Heart right ventricle (tissue), 16 donors: ENCODE measurements around the gene CCDC40. TPM values are rescaled to one million over a fixed set of nuclear protein-coding genes. Genes with fewer than 3 reads are reported as not detected.

Source experiments
- ATAC-seq, 8 donors: fragments of 200-7000 bp; cut with Tn5 transposase; one replicate each; pipeline ENCODE4 v1.9.1; 2020; ENCODE audit warnings: mild to moderate bottlenecking in 8 of 8, moderate library complexity in 8 of 8, moderate number of reproducible peaks in 1 of 8
- DNase-seq, 2 donors: peaks; one replicate each; pipeline ENCODE4 v3.0.0-alpha.2; 2020
- H3K27ac ChIP-seq, 10 donors: fragments of 200-600 bp; sonication (generic) in 2 of 10; one replicate each; pipeline versions ENCODE4 v1.5.0 to v1.8.0; 2020 to 2022; ENCODE audit warnings: mild to moderate bottlenecking in 3 of 10
- H3K27me3 ChIP-seq, 7 donors: fragments of 200-600 bp; one replicate each; pipeline ENCODE4 v1.8.0; 2021 to 2022; ENCODE audit warnings: mild to moderate bottlenecking in 2 of 7
- H3K36me3 ChIP-seq, 9 donors: fragments of 200-600 bp; sonication (generic) in 1 of 9; one replicate each; pipeline versions ENCODE4 v1.5.0 to v1.8.0; 2020 to 2022; ENCODE audit warnings: mild to moderate bottlenecking in 2 of 9
- H3K4me1 ChIP-seq, 9 donors: fragments of 200-600 bp; sonication (generic) in 1 of 9; one replicate each; pipeline versions ENCODE4 v1.5.0 to v1.8.0; 2020 to 2022; ENCODE audit warnings: mild to moderate bottlenecking in 4 of 9
- H3K4me3 ChIP-seq, 10 donors: fragments of 200-600 bp; sonication (generic) in 2 of 10; one replicate each; pipeline versions ENCODE4 v1.5.0 to v1.8.0; 2020 to 2022; ENCODE audit warnings: mild to moderate bottlenecking in 7 of 10, moderate library complexity in 2 of 10
- H3K9me3 ChIP-seq, 11 donors: fragments of 200-600 bp in 10 of 11; sonication (generic) in 2 of 11; one replicate each; pipeline versions ENCODE4 v1.5.0 to v1.8.0; 2013 to 2022; ENCODE audit warnings: mild to moderate bottlenecking in 2 of 11, control low read depth in 1 of 11, moderate library complexity in 1 of 11
- WGBS, 2 donors: extraction: QIAGEN DNeasy Blood & Tissue Kit; methylation state at CpG; one replicate each; pipeline ENCODE4 v1.1.7; 2013; ENCODE audit warnings: inconsistent platforms in 1 of 2; 5-methylcytosine and 5-hydroxymethylcytosine counted together
- intact Hi-C, 10 donors: fragments of 100-400 bp; cut with DNase I; formaldehyde crosslinking; loops; one replicate each; pipeline versions ENCODE4 v1.11.1 to v1.14.2; 2022
- polyA plus RNA-seq, 2 donors: library from polyadenylated mRNA; stranded (reverse); fragments of 200-250 nt; gene quantifications; one replicate each; pipeline ENCODE4 v1.2.3, GENCODE V29; 2013
- total RNA-seq, 10 donors: library from RNA; stranded (reverse); fragmentation: NEBNext Ultra II Directional in 3 of 10; extraction: Animal tissue kit (Norgen Biotek cat#: 25700) in 3 of 10; gene quantifications; one replicate each; pipeline versions ENCODE4 v1.2.1 to v1.2.4, GENCODE V29; 2021 to 2023
- TF ChIP-seq, protein P1 (sequence below), 9 donors: fragments of 200-600 bp; sonication (generic) in 2 of 9; IDR thresholded peaks; one replicate each; pipeline versions ENCODE4 v1.5.0 to v1.8.0; 2021 to 2022; ENCODE audit warnings: antibody characterized with exemption in 9 of 9, mild to moderate bottlenecking in 5 of 9, moderate library complexity in 1 of 9
- donor health status: Arrhythmogenic right ventricular cardiomyopathy.
- donor health status: ischemic (EF 13 %, LVEDD 7.1; RV severe dilation, severe dysfunction).
- donor health status: healthy with polysubstance abuse.
- donor health status: DM: no; HTN: yes; CAD: no.
- donor health status: DM: no; HTN: no; CAD: no.
- donor health status: ischemic (EF 25% LVEDD 6.9; RV normal size, moderate dysfunction).
- donor health status: ischemic (EF 25% LVEDD 5.7; RV mildly dilated, moderate dysfunction).
- donor health status: healthy.
- donor health status: DM: yes; HTN: yes; CAD: no.
- donor health status: Ischemic cardiomyopathy.
- donor health status: ischemic (EF 35%, LVEDD 5.7; RV mildly dilated, moderate dysfunction).
- donor health status: nonischemic (EF 11% LVEDD 7.7; RV severe dilation, severe dysfunction).
- donor health status: DM: yes; HTN: yes; CAD: no.
- donor health status: PGD.
- donor health status: ischemic (EF 29% LVEDD 5.4; RV normal size, mild dysfunction).
- donor health status: nonischemic (EF 23%, LVEDD 6.1; RV moderate dilation, normal function).

CCDC40 gene
- total and polyA plus RNA-seq, 12 donors = 2.0 to 8.9 (median 6.6) TPM

DNA sequence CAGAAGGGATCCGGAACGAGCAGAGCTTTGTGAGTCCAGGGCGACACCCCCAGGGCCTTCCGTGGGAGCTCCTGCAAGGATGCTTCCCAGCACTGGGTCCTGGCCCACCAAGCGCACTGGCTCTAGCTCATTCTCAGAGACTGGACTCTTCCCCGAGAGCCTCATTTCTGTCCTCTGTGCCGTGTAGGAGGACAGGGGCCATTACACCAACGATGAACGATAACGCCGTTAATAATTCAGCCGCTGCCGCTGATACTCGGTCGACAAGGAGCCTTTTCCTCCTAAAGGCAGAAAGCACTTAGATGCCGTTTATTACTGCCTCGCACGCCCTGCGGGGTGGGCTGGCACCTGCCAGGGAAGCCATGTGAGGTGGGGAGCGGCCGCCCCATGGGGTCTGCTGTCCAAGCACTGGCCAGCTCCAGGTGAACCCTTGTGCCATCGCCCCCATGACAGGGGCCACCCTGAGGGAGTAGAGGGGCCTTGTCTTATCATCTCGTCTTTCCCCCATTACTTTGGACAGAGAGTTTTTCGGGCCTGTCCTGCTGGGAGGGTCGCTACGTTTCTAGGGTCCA, 34.3 kb upstream of the CCDC40 start:
- no peak overlapping the region for H3K4me3 ChIP-seq
- intact Hi-C loops = no loop called here
- H3K4me1 ChIP-seq = peaks cover 0 to 15% (median 8%) of the 10 kb centered on the region in 9 donors
- no peaks in the 10 kb centered on the region for H3K27me3 ChIP-seq
- peaks cover 0 to 8% (median 0%) of the 10 kb centered on the region in 9 donors for H3K36me3 ChIP-seq
- no peak overlapping the region for H3K27ac ChIP-seq
- no peak for ATAC-seq
- TF ChIP-seq, protein P1, sequence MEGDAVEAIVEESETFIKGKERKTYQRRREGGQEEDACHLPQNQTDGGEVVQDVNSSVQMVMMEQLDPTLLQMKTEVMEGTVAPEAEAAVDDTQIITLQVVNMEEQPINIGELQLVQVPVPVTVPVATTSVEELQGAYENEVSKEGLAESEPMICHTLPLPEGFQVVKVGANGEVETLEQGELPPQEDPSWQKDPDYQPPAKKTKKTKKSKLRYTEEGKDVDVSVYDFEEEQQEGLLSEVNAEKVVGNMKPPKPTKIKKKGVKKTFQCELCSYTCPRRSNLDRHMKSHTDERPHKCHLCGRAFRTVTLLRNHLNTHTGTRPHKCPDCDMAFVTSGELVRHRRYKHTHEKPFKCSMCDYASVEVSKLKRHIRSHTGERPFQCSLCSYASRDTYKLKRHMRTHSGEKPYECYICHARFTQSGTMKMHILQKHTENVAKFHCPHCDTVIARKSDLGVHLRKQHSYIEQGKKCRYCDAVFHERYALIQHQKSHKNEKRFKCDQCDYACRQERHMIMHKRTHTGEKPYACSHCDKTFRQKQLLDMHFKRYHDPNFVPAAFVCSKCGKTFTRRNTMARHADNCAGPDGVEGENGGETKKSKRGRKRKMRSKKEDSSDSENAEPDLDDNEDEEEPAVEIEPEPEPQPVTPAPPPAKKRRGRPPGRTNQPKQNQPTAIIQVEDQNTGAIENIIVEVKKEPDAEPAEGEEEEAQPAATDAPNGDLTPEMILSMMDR (IDR thresholded peaks at IDR 0.05) = no peak
- no peaks in the 10 kb centered on the region for H3K9me3 ChIP-seq
- 94 to 96% methylated on average over 26 of the region's 26 CpGs for WGBS, 2 donors
- DNase-seq = no peak

DNA sequence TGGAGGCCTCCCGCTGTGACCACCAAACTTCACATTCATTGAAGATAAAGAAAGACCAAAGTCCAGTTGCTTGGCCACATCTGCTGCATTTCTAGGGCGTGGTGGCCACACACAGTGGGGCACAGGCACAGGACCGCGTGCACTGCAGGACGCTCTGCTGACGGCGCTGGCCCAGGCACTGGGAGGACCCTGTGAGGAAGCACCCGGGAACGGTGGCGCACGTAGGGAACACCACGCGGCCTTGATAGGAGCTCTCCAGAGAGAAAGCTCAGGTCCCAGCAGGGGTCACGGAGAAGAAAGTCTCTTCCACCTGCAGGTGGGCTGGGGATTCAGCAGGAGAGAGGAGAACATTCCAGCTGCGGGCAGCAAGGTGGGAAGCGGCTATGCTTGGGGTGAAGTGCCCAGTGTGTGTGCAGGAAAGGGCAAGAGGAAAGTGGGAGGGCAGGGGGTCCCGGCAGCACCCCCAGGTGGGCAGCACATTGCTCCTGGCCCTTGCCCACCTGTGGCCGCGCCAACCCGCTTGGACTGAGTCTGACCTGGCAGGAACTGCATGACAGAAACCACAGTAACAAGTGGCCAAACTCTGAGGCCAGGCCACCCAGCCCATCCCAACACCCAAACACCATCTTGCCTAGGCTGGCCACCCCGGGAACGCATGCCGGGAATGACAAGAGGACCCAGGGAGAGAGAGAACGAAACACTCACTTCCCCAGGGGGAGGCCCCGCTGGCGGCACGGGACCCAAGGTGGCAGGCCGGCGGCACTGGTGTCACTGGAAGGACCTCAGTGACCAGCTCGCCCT, 33.6 kb upstream of the CCDC40 start:
- TF ChIP-seq, protein P1 (IDR thresholded peaks at IDR 0.05) = no peak
- peaks cover 0 to 8% (median 0%) of the 10 kb centered on the region in 9 donors for H3K36me3 ChIP-seq
- H3K9me3 ChIP-seq = no peaks in the 10 kb centered on the region
- no peak for DNase-seq
- peaks cover 0 to 15% (median 8%) of the 10 kb centered on the region in 9 donors for H3K4me1 ChIP-seq
- no peaks in the 10 kb centered on the region for H3K27me3 ChIP-seq
- WGBS, 2 donors = 94 to 95% methylated on average over 30 of the region's 30 CpGs
- no peak overlapping the region for H3K27ac ChIP-seq
- intact Hi-C loops = no loop called here
- ATAC-seq = no peak
- H3K4me3 ChIP-seq = no peak overlapping the region

DNA sequence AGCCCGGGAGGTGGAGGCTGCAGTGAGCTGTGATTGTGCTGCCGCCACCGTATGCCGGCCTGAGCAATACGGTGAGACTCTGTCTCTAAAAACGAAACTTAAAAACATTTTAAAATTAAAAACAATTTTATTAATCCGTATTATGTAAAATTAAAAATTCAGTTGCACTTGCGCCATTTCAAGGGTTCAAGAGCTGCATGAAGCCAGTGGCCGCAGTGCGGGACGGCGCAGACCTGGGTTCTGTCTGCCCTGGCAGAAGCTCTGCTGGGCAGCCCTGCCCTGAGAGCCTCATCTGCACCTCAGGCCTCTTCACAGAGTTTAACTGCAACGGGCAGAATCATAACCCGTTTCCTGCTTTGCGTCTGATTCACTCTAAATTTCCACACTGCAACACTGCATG, 32.5 kb upstream of the CCDC40 start:
- no peak for DNase-seq
- H3K9me3 ChIP-seq = no peaks in the 10 kb centered on the region
- no peak overlapping the region for H3K27ac ChIP-seq
- no peaks in the 10 kb centered on the region for H3K27me3 ChIP-seq
- peaks cover 0 to 8% (median 0%) of the 10 kb centered on the region in 9 donors for H3K36me3 ChIP-seq
- TF ChIP-seq, protein P1 (IDR thresholded peaks at IDR 0.05) = no peak
- no peak for ATAC-seq
- intact Hi-C loops = no loop called here
- 90 to 94% methylated on average over 15 of the region's 15 CpGs for whole genome bisulfite sequencing, 2 donors
- H3K4me1 ChIP-seq = peaks cover 0 to 23% (median 10%) of the 10 kb centered on the region in 9 donors
- H3K4me3 ChIP-seq = no peak overlapping the region

DNA sequence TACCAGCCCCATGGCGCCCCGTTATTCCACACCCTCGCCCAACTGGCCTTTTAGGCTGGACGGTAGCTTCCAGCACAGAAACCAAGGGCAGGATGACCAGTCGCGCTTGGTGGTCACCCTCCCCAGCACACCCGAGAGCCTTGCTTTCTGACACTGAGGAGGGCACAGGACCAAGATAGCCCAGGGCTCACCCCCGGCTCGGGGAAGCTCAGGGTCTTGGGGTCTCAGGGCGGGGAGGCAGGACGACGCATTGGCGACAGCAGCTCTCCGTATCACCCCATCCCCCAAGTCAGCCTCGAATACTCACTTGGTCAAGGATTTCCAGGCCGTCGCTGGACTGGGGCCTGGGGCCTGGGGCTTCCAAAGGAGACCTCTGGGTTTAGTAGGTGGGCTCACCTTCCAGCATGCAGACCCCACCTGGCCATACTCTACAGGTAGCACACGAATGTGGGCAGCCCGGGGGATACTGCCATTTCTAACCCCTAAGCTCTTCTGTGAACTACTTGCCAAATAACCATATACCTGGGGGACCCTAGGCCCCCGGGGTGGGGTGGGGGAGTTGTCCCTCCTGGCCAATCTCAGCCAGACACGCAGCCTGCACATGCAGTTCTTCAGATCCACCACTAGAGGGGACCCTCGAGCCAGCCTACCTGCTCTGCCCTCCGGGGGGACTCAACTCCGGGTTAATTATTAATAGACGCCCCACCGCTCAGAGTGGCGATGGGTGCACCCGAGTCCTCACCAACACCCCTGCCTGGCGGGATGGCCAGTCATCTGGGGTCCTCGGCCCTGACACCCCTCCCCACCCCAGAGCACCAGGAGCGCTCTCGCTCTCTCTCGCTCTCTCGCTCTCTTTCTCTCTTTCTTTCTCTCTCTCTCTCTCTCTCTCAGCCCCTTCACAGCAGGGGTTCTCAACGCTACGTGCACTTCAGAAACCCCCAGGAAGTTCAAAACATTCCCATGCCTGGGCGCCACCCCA, 30.8 kb upstream of the CCDC40 start:
- Histone ChIP-seq H3K27ac (no peak overlapping the region), H3K27me3 (no peaks in the 10 kb centered on the region), H3K36me3 (peaks cover 0 to 22% (median 7%) of the 10 kb centered on the region in 9 donors), H3K4me1 (peaks cover 0 to 24% (median 9%) of the 10 kb centered on the region in 9 donors), H3K9me3 (no peaks in the 10 kb centered on the region), H3K4me3 (peak overlapping the region in 1 of 10 donors; percentile 15)
- WGBS, 2 donors = 52% methylated on average over 37 of the region's 37 CpGs
- TF ChIP-seq, protein P1 (IDR thresholded peaks at IDR 0.05) = peak; percentile 93 to 99 (median 98)
- peak in 6 of 8 donors; percentile 5 to 56 (median 30) for ATAC-seq
- peak in 1 of 2 donors; percentile 42 for DNase-seq
- intact Hi-C loops = loop anchor here in 5 of 10 donors (5.0 kb wide), 3 partner anchors 67 to 252 kb away; no protein-coding TSS in a partner anchor
